WI38 (cell line): ENCODE data around the gene SEPTIN5.

Experiments
- H3K4me3 ChIP-seq: 2 replicates; pipeline ENCODE4 v1.5.1; 2011; ENCODE audit warnings: low read depth, mild to moderate bottlenecking, control low read depth, low read length
- TF ChIP-seq, protein P1 (sequence below): IDR thresholded peaks from 2 replicates; pipeline ENCODE4 v1.5.1; 2012; ENCODE audit warnings: low read depth, mild to moderate bottlenecking, control low read depth, low read length

Gene SEPTIN5

DNA sequence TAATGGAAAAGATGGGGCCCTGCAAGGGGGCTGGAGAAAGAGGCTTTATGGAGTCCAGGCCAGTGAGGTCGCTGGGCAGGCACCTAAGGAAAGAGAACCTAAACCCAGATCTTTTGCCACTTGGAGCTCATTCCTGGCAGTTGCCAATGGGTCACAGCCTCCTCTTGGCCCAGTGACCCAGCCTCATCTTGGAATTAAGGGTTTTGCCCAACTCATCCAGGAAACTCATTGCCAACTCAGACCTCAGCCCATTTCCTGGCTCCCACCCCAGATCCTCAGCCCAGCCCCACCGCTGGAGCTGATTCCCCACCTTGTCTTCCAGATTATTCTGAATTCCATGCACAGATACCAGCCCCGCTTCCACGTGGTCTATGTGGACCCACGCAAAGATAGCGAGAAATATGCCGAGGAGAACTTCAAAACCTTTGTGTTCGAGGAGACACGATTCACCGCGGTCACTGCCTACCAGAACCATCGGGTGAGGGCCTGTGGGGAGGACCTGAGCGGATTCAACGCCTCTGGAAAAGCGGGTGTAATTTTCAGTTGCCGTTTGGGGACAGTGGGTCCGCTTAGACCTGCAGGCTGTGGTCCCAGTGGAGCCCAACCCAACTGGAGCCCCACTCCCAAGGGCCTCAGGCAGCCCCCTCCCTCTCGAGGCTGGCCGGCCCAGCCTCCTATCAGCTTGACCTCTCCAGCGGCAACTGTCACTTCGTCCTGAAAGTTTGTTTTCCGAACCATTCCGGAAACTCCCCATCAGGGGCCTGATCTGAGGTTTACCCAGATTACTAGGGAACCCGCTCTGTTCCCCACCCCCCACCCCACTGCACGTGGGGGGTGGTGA, 50.6 kb downstream of the SEPTIN5 start:
- H3K4me3 ChIP-seq = no peak overlapping the region

DNA sequence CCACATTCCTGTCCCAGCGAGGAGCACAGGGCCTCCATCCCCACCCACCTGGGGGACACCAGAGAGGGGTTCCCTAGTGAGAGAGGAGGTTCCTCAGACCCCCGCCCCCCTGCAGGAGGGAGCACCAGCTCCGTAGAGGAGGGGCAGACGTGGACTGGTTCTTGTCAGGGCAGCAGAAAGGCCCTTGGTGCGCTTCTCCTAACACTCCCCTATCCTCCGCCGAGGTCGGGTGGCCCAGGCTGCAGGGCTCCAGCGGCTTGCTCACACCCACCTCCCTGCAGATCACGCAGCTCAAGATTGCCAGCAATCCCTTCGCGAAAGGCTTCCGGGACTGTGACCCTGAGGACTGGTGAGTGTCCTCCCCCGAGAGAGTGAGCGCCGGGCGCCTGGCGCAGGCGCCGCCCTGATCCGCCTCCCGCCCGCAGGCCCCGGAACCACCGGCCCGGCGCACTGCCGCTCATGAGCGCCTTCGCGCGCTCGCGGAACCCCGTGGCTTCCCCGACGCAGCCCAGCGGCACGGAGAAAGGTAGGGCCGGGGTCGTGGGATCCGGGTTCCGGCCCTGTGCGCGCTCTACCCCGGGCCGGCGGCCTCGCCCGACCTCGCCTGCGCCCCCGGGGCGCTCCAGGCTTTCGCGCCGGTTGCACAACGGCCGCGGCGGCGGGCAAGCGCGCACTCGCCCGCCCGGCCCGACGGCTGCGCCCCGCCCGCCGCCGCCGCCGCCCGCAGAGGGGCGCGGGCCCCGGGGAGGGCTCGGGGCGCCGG, 51.4 kb downstream of the SEPTIN5 start:
- no peak overlapping the region for H3K4me3 ChIP-seq
- TF ChIP-seq, protein P1, sequence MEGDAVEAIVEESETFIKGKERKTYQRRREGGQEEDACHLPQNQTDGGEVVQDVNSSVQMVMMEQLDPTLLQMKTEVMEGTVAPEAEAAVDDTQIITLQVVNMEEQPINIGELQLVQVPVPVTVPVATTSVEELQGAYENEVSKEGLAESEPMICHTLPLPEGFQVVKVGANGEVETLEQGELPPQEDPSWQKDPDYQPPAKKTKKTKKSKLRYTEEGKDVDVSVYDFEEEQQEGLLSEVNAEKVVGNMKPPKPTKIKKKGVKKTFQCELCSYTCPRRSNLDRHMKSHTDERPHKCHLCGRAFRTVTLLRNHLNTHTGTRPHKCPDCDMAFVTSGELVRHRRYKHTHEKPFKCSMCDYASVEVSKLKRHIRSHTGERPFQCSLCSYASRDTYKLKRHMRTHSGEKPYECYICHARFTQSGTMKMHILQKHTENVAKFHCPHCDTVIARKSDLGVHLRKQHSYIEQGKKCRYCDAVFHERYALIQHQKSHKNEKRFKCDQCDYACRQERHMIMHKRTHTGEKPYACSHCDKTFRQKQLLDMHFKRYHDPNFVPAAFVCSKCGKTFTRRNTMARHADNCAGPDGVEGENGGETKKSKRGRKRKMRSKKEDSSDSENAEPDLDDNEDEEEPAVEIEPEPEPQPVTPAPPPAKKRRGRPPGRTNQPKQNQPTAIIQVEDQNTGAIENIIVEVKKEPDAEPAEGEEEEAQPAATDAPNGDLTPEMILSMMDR = no peak

More for the DNA sequence above, 50.6 kb downstream of the SEPTIN5 start:
- TF ChIP-seq, protein P1 = no peak

DNA sequence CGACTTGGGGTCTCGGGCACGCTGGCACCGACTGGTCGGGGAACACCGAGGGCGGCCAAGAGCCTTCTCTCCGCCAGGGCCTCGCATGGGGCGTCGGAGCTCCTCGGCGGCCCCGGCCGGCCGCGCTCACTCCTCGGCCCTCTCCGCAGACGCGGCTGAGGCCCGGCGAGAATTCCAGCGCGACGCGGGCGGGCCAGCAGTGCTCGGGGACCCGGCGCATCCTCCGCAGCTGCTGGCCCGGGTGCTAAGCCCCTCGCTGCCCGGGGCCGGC, 51.9 kb downstream of the SEPTIN5 start:
- H3K4me3 ChIP-seq = no peak overlapping the region
- TF ChIP-seq, protein P1 = no peak

DNA sequence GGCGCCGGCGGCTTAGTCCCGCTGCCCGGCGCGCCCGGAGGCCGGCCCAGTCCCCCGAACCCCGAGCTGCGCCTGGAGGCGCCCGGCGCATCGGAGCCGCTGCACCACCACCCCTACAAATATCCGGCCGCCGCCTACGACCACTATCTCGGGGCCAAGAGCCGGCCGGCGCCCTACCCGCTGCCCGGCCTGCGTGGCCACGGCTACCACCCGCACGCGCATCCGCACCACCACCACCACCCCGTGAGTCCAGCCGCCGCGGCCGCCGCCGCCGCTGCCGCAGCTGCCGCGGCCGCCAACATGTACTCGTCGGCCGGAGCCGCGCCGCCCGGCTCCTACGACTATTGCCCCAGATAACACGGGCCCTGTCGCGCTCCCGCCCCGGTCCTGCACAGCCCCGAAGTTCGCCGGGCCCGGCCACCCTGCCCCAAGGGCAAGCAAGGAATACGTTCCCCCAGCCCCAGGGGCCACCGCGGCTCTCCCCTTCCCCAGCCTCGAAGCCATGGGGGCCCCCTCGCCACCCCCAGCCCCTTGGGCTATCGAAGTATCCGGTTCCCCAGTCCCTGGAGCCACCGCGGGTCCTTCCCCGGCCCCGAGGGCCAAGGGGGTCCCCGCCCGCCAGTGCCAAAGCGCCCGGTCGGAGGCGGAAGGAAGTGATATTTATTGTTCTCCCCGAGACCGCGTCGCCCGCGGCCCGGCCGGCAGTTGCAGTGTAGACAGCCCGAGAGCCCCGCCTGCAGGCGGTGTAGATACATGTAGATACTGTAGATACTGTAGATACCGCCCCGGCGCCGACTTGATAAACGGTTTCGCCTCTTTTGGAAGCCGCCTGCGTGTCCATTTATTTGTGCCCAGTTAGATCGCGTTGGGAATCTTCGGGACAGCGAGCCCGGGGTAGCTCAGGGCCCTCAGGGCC, 52.5 kb downstream of the SEPTIN5 start:
- peak overlapping the region; percentile 14; the same call in 1 of the 2 replicates for H3K4me3 ChIP-seq
- TF ChIP-seq, protein P1 = no peak

DNA sequence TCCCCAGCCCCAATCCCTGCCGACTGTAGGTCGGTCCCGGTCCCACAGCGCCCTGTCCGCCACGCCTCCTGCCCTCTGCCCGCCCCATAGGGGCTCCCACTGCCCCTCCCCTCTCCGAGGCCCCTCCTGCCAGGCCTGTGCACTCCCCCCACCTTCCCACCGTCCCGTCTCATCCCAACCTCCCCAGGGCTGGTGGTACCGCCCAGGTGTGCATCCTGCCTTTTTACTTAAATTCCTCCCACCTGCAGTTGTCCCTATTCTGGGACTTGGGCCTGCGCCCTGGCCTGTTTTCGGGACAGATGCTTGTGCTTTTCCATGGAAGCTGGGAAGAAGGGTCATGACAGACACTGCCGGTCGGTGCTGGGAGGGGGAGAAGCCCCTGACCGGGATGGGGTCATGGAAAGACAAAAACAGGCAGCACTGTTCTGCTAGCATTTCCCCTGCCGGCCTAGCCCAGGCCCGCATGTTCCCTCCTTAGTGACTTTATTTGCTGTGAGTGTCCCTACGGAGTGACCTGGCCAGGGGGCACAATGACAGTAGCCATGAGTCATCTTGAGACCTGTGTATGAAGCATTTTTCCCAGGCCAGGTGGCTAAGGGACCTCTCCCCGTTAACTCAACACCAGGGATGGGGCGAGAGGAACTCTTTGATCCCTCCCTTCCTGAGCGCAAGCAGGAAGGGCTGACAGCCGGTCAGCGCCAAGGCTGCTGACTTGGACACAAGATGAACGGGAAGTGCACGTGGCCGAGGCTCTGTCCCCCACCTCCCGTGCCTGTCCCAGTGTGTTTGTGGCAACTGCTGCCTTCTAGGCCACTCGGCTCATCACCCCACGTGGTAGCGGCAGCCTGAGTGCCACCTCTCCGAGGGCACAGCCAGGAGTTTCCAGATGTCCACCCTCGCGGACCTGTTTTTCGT, 53.4 kb downstream of the SEPTIN5 start:
- no peak overlapping the region for H3K4me3 ChIP-seq
- TF ChIP-seq, protein P1 = no peak

DNA sequence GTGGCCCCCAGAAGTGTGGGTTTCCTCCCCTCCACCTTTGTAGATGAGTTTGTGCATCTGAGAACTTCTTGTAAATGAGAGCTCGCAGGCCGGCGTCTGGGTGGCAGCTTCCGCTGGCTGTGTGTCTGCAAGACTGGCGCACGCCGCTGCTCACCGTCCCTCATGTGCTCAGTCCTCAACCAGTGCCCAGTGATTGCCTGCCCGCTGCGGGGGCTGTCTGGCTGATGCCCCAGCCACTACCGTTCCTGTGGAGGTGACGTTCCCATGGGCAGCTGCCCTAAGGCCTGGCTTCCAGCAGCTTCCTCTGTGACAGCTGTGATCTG, 55.1 kb downstream of the SEPTIN5 start:
- H3K4me3 ChIP-seq = no peak overlapping the region
- TF ChIP-seq, protein P1 = no peak
